Ramos (cell line): ENCODE data around the gene FSCN2.

ENCODE experiments used
- in situ Hi-C: fragments of 300-500 bp; cut with MboI; formaldehyde crosslinking; loops from one replicate; pipeline ENCODE4 v1.14.3; 2022; ENCODE audit warnings: low sequenced_read_pairs; ENCODE audit not compliant: unreplicated experiment

The FSCN2 gene

GRCh38 chr17:81536299-81537290 is 8.4 kb downstream of the FSCN2 start:
- in situ Hi-C loops = no loop called here

DNA sequence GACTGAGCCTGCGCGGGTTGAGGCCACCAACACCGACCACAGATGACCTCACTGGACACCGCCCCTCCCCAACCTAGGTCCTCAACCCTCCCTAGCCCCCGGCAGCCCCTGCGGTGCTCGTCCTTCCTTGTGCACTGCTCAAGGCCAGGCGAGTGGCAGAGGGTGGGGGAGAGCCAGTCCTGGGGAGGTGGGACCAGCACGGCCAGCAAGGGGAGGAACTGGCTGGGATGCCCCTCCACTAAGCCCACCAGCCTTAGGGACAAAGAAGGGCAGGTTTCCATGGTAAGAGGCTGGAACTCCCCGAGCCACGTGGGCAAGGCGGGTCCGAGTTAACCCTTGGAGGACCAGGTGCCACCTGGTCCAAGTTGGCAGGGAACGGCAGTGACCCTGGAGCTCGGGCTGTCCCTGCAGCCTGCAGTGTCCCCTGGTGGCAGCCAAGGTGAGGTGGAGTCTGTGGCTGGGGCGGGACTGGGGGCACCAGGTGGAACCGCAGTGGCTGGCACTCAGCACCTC is 9.2 kb downstream of the FSCN2 start:
- in situ Hi-C loops = no loop called here

DNA sequence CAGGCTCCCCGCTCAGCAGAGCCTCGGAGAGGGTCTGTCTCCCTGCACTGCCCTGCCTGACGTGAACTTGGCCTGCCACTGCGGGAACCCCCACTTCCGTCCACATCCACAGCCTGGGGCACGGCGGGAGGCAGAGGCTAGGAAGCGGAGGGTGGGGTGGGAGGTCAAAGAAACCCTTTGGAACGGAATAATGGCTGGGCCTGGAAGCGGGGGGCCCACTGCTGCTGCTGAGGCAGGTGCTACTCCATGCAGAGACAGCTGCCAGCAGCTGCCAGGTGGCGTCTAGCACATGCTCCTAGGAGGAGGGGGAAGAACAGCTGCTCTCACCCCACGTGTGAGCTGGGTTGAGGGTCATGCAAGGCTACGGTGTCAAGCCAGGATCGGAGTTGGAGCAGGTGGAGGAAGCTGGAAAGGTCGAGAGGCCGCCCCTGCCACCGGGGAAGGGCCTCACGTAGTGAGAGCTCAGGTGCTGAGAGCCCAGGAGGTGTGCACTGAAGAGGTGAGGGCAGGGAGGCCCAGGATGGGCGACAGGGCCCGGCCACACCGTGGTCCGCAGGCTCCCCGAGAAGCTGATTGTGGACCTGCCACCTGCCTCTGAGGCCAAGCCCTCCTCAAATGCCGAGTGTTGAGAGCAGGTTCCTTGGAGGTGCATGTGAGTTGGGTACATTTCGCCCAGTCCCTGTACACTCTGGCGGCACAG is 9.8 kb downstream of the FSCN2 start:
- in situ Hi-C loops = no loop called here

GRCh38 chr17:81538651-81539570 is 10.7 kb downstream of the FSCN2 start:
- in situ Hi-C loops = no loop called here

- in situ Hi-C loops = no loop called here
These were observed 11.4 kb downstream of the FSCN2 start for GRCh38 chr17:81539571-81539900.

GRCh38 chr17:81539961-81540675 is 11.9 kb downstream of the FSCN2 start:
- in situ Hi-C loops = no loop called here

DNA sequence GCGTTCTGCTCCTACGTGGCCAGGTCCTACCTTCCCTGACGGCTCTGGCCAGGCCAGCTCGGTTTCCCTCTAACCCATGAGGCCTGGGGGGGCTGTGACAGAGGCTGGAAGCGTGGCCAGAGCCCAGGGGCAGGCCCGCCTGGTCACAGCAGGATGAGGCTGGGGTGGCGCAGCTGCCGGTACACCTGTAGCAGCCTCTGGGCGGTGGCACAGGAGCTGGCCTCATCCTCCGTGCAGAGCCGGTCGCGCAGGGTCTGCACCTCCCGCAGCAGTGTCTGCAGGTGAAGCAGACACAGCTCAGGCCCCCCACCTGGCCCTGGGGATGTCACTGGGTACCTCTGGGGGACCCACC is 12.5 kb downstream of the FSCN2 start:
- in situ Hi-C loops = no loop called here

GRCh38 chr17:81541123-81541522 is 12.9 kb downstream of the FSCN2 start:
- in situ Hi-C loops = no loop called here

DNA sequence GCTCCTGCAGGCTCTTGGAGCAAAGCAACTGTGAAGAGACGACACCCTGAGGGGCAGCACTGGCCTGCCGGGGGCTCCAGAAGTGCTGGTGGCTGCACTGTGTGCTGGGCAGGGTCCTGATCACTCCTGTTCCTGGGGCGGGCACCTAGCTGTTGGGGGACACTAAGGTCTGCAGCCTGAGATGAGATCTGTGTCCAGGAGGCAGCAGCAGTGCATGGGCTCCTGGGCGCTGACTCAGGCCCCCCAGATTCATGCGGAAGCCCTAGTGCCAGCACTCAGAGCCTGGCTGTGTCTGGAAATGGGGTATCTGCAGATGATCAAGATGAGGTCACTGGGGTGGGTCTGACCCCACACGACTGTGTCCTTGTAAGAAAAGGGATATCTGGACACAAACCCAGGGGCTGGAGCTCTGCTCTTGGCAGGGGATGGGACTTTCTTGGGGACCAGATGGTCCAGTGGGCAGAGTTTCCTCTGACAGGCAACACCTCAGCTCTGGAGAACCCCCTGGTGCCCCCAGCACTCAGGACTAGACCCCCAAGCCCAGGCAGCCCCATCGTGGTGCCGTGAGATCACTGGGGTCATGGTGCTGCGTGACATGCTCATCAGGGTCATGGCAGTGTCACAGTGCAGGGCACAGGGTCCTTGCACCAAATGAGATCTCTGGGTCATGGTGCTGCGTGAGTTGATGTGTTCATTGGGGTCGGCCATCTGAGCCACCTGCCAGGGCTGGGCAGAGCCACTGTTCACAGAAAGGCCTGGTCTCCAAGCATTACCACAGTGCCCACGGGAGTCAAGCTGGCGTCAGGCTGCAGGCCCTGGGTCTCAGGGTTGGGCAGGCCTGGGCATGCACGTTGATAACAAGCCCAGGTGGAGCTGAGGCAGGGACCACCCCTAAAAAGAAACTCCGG is 14.5 kb downstream of the FSCN2 start:
- in situ Hi-C loops = no loop called here

- in situ Hi-C loops = no loop called here
These were observed 15.1 kb downstream of the FSCN2 start for GRCh38 chr17:81543339-81543675.

GRCh38 chr17:81543756-81544155 is 15.6 kb downstream of the FSCN2 start:
- in situ Hi-C loops = no loop called here

GRCh38 chr17:81544281-81544974 is 16.3 kb downstream of the FSCN2 start:
- in situ Hi-C loops = no loop called here

DNA sequence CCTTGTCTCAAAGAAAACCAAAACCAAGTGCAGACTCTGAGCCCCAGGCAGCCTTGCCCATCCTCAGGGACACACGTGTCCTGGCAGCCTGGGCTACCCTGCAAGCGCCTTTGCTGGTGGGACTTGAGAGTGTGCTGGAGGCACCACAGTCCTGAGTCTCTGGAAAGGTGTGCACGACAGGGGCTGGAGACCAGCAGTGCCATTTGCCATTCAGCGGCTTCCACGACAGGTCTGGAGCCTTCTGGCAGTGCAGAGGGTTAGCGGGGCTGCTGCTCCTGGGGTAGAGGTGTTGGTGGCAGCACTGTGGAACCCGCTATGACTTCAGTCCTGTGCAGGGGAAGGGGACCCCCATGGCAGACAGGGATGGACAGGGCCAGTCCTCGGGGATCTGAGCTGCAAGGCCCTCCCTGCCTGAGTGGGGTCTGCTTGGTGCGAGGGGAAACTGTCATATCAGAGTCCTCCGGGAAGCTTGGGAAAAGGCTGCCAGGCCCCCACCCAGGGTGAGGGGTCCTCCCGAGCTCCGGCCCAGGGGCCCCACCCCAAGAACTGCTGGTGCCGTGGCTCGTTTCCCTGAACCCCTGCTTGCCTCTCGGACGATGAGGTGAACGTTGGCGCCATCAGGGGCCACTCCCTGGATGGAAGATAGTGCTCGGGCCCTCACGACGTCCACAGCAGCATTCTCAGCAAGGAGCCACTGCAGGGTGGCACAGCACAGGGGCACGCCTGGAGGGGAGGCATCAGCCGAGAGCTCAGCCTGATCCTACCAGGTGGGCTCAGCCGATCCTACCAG is 17.2 kb downstream of the FSCN2 start:
- in situ Hi-C loops = no loop called here

DNA sequence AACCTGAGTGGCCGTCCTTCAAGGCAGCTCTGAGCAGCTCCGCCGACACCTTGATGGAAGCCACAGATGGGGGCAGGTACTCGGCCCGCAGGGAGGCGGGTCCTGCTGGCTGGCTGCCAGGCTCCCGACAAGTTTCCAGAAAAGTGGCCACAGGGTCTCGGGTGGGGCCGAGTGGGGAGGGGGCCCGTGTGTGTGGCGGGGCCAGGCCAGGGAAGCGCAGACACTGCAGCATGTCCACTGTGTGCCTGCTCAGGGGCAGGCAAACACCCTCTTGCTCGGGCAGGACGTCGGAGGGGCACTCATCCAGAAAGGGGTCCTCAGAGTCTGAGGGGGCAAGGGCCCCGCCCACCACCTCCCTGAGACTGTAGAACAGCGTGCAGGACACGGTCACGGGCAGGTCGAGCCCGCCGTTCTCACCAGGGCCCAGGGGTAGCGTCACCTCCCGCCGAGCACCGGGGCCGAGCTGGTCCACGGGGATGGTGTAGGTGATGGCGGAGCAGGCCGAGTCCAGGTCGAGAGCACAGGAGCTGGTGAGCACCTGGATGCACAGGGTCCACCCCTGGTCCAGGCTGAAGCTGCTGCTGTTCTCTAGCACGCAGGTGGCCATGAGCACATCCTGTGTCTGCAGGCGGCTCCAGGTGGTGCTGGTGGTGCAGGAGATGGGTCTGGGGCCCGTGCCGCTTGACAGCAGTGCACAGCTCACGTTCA is 18.9 kb downstream of the FSCN2 start:
- in situ Hi-C loops = no loop called here

GRCh38 chr17:81547614-81547982 is 19.4 kb downstream of the FSCN2 start:
- in situ Hi-C loops = no loop called here

DNA sequence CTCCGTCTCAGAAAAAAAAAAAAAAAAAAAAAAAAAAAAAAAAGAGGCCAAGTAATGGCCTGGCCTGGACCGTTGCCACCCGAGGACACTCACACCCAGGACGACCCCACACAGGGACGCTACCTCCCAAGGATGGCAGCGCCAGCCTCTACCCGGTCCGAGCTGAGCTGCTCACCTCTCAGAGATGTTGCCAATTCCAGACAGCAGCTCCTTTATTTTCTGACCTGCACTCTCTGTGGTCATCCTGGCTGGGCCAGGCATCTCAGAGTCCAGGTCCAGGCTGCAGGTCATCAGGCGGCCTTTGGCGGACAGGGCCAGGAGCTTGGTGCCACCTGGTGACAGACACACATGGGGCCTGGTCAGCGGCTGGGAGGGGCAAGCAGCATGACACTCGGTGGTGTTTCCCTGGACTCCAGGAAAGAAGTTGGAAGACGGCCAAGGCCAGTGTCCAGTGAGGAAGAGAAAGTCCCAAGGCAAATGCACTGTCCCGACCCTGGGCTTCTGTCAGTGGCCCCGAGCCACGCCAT is 20.9 kb downstream of the FSCN2 start:
- in situ Hi-C loops = no loop called here

- in situ Hi-C loops = no loop called here
These were observed 21.6 kb downstream of the FSCN2 start for GRCh38 chr17:81549826-81550225.
